Right cardiac atrium (tissue), 5 donors: ENCODE data around the gene STX8. TPM values are rescaled to one million over a fixed set of nuclear protein-coding genes. Genes with fewer than 3 reads are reported as not detected.

ENCODE experiments used
- ATAC-seq, 2 donors: fragments of 200-7000 bp; cut with Tn5 transposase; one replicate each; pipeline versions ENCODE4 v1.8.0 to v1.9.1; 2020; ENCODE audit warnings: moderate library complexity in 2 of 2, mild to moderate bottlenecking in 1 of 2
- DNase-seq, 3 donors: peaks; one replicate each; pipeline ENCODE4 v3.0.0-alpha.2; 2020
- H3K27ac ChIP-seq: one replicate; pipeline ENCODE4 v1.5.1; 2013; ENCODE audit warnings: mild to moderate bottlenecking, low read length, control low read depth, moderate library complexity
- H3K27me3 ChIP-seq: one replicate; pipeline ENCODE4 v1.6.1; 2013; ENCODE audit not compliant: control insufficient read depth, insufficient read depth
- H3K4me1 ChIP-seq: one replicate; pipeline ENCODE4 v1.6.1; 2013; ENCODE audit warnings: low read length; ENCODE audit not compliant: control insufficient read depth, insufficient read depth
- H3K4me3 ChIP-seq: one replicate; pipeline ENCODE4 v1.5.1; 2013; ENCODE audit warnings: low read length, control low read depth
- H3K9me3 ChIP-seq: one replicate; pipeline ENCODE4 v1.6.1; 2013; ENCODE audit warnings: low read length; ENCODE audit not compliant: control insufficient read depth
- WGBS: extraction: QIAGEN DNeasy Blood & Tissue Kit; methylation state at CpG from one replicate; pipeline ENCODE4 v1.1.7; 2013; 5-methylcytosine and 5-hydroxymethylcytosine counted together
- intact Hi-C, 4 donors: fragments of 100-400 bp; cut with DNase I; formaldehyde crosslinking; loops; one replicate each; pipeline versions ENCODE4 v1.11.0 to v1.14.0; 2022 to 2023
- polyA plus RNA-seq: library from polyadenylated mRNA; stranded (reverse); fragments of 200-250 nt; gene quantifications from one replicate; pipeline ENCODE4 v1.2.3, GENCODE V29; 2013
- total RNA-seq, 4 donors: library from RNA; stranded (reverse); fragmentation: NEBNext Ultra II Directional; extraction: Animal tissue kit (Norgen Biotek cat#: 25700); gene quantifications; one replicate each; pipeline ENCODE4 v1.2.1, GENCODE V29; 2021
- donor health status: healthy with polysubstance abuse.
- donor health status: DM: no; HTN: yes; CAD: no.
- donor health status: DM: no; HTN: no; CAD: no.
- donor health status: DM: no; HTN: yes; CAD: no; lungs with severe emphysema.
- donor health status: DM: yes; HTN: yes; CAD: no.

The STX8 gene
- total and polyA plus RNA-seq, 5 donors, result 54.4 to 68.3 (median 61.9) TPM

- WGBS, result 97% methylated on average over 3 of the region's 3 CpGs
- intact Hi-C loops, result no loop called here
- Histone ChIP-seq H3K4me3 (no peak overlapping the region), H3K4me1 (no peaks in the 10 kb centered on the region), H3K27ac (no peak overlapping the region), H3K9me3 (no peaks in the 10 kb centered on the region), H3K27me3 (no peaks in the 10 kb centered on the region)
- no peak for DNase-seq
- no peak for ATAC-seq
These were observed 161.1 kb downstream of the STX8 start for GRCh38 chr17:9414471-9414870.

- no peaks in the 10 kb centered on the region for H3K4me1 ChIP-seq
- H3K27me3 ChIP-seq, result no peaks in the 10 kb centered on the region
- H3K9me3 ChIP-seq, result no peaks in the 10 kb centered on the region
- DNase-seq (no peak), ATAC-seq (no peak)
- WGBS, result 89% methylated on average over 2 of the region's 2 CpGs
- intact Hi-C loops, result no loop called here
- H3K27ac ChIP-seq, result no peak overlapping the region
- H3K4me3 ChIP-seq, result no peak overlapping the region
These were observed 164.9 kb downstream of the STX8 start for GRCh38 chr17:9410737-9411136.

- H3K9me3 ChIP-seq, result no peaks in the 10 kb centered on the region
- H3K27me3 ChIP-seq, result no peaks in the 10 kb centered on the region
- H3K27ac ChIP-seq, result no peak overlapping the region
- no peaks in the 10 kb centered on the region for H3K4me1 ChIP-seq
- intact Hi-C loops, result no loop called here
- ATAC-seq, result no peak
- H3K4me3 ChIP-seq, result no peak overlapping the region
- DNase-seq, result no peak
- WGBS, result 59% methylated on average over 9 of the region's 9 CpGs
These were observed 165.3 kb downstream of the STX8 start for GRCh38 chr17:9410301-9410700.

GRCh38 chr17:9409878-9410277 is 165.7 kb downstream of the STX8 start:
- DNase-seq, result no peak
- ATAC-seq, result no peak
- 56% methylated on average over 4 of the region's 4 CpGs for WGBS
- no peak overlapping the region for H3K4me3 ChIP-seq
- H3K4me1 ChIP-seq, result no peaks in the 10 kb centered on the region
- no peak overlapping the region for H3K27ac ChIP-seq
- H3K27me3 ChIP-seq, result no peaks in the 10 kb centered on the region
- intact Hi-C loops, result no loop called here
- no peaks in the 10 kb centered on the region for H3K9me3 ChIP-seq

- H3K4me3 ChIP-seq, result no peak overlapping the region
- no peak for DNase-seq
- no peak overlapping the region for H3K27ac ChIP-seq
- no peaks in the 10 kb centered on the region for H3K27me3 ChIP-seq
- no peaks in the 10 kb centered on the region for H3K4me1 ChIP-seq
- intact Hi-C loops, result no loop called here
- H3K9me3 ChIP-seq, result no peaks in the 10 kb centered on the region
- WGBS, result 59% methylated on average over 12 of the region's 12 CpGs
- peak in 1 of 2 donors; percentile 41 for ATAC-seq
These were observed 166.5 kb downstream of the STX8 start for GRCh38 chr17:9408868-9409829.

- Histone ChIP-seq H3K9me3 (no peaks in the 10 kb centered on the region), H3K27me3 (no peaks in the 10 kb centered on the region), H3K27ac (no peak overlapping the region), H3K4me1 (no peaks in the 10 kb centered on the region), H3K4me3 (no peak overlapping the region)
- ATAC-seq, result no peak
- 93% methylated on average over 1 of the region's 1 CpG for WGBS
- intact Hi-C loops, result no loop called here
- no peak for DNase-seq
These were observed 167.2 kb downstream of the STX8 start for GRCh38 chr17:9408381-9408780.

- H3K4me3 ChIP-seq, result no peak overlapping the region
- intact Hi-C loops, result no loop called here
- H3K27ac ChIP-seq, result no peak overlapping the region
- H3K27me3 ChIP-seq, result no peaks in the 10 kb centered on the region
- DNase-seq (no peak), ATAC-seq (no peak)
- 94% methylated on average over 2 of the region's 2 CpGs for WGBS
- no peaks in the 10 kb centered on the region for H3K9me3 ChIP-seq
- no peaks in the 10 kb centered on the region for H3K4me1 ChIP-seq
These were observed 169.5 kb downstream of the STX8 start for GRCh38 chr17:9406046-9406606.

- WGBS, result 94% methylated on average over 4 of the region's 4 CpGs
- Histone ChIP-seq H3K27ac (no peak overlapping the region), H3K9me3 (no peaks in the 10 kb centered on the region), H3K27me3 (no peaks in the 10 kb centered on the region), H3K4me1 (no peaks in the 10 kb centered on the region), H3K4me3 (no peak overlapping the region)
- intact Hi-C loops, result no loop called here
- ATAC-seq, result no peak
- DNase-seq, result no peak
These were observed 172.4 kb downstream of the STX8 start for GRCh38 chr17:9403257-9403656.

GRCh38 chr17:9402590-9403199 is 172.9 kb downstream of the STX8 start:
- no peak for DNase-seq
- Histone ChIP-seq H3K27ac (no peak overlapping the region), H3K9me3 (no peaks in the 10 kb centered on the region), H3K27me3 (no peaks in the 10 kb centered on the region), H3K4me3 (no peak overlapping the region), H3K4me1 (no peaks in the 10 kb centered on the region)
- intact Hi-C loops, result no loop called here
- no peak for ATAC-seq
- 95% methylated on average over 9 of the region's 9 CpGs for WGBS

- DNase-seq (no peak), ATAC-seq (no peak)
- H3K4me3 ChIP-seq, result no peak overlapping the region
- no peak overlapping the region for H3K27ac ChIP-seq
- H3K27me3 ChIP-seq, result no peaks in the 10 kb centered on the region
- H3K4me1 ChIP-seq, result no peaks in the 10 kb centered on the region
- 72% methylated on average over 4 of the region's 4 CpGs for WGBS
- intact Hi-C loops, result no loop called here
- no peaks in the 10 kb centered on the region for H3K9me3 ChIP-seq
These were observed 174.2 kb downstream of the STX8 start for GRCh38 chr17:9401434-9401833.

- no peaks in the 10 kb centered on the region for H3K9me3 ChIP-seq
- WGBS, result 89% methylated on average over 3 of the region's 3 CpGs
These were observed 186.5 kb downstream of the STX8 start for GRCh38 chr17:9389111-9389527.

More at GRCh38 chr17:9389111-9389527, 186.5 kb downstream of the STX8 start:
- ATAC-seq (no peak), DNase-seq (no peak)
- no peak overlapping the region for H3K4me3 ChIP-seq
- H3K4me1 ChIP-seq, result no peaks in the 10 kb centered on the region
- no peaks in the 10 kb centered on the region for H3K27me3 ChIP-seq
- intact Hi-C loops, result no loop called here
- no peak overlapping the region for H3K27ac ChIP-seq
